Natural killer cell (primary cell): ENCODE measurements around the gene ALAS1. TPM values are rescaled to one million over a fixed set of nuclear protein-coding genes. Genes with fewer than 3 reads are reported as not detected.
A peak's percentile ranks its signal among the peaks of the same experiment; 100 is the strongest.

Experiments
- ATAC-seq, 3 donors: fragments of 150-1000 bp in 2 of 3; fragments of 200-7000 bp in 1 of 3; cut with Tn5 transposase; 1 replicate in 1 of 3; 2 replicates in 2 of 3; pipeline ENCODE4 v1.10.0; 2021; ENCODE audit warnings: mild to moderate bottlenecking in 2 of 3, moderate library complexity in 2 of 3
- DNase-seq, 2 donors: peaks; one replicate each; pipeline versions ENCODE4 v3.0.0 to v3.0.0-alpha.2; 2013 to 2021; ENCODE audit warnings: mixed read lengths in 1 of 2
- H3K27ac ChIP-seq: one replicate; pipeline ENCODE4 v1.5.1; 2013; ENCODE audit warnings: mild to moderate bottlenecking, low read length
- H3K27me3 ChIP-seq: one replicate; pipeline ENCODE4 v1.6.1; 2013; ENCODE audit warnings: low read length; ENCODE audit not compliant: control insufficient read depth, insufficient read depth
- H3K36me3 ChIP-seq: one replicate; pipeline ENCODE4 v1.6.1; 2013; ENCODE audit warnings: low read length; ENCODE audit not compliant: control insufficient read depth, insufficient read depth
- H3K4me1 ChIP-seq: one replicate; pipeline ENCODE4 v1.6.1; 2013; ENCODE audit warnings: low read length; ENCODE audit not compliant: control insufficient read depth, insufficient read depth
- H3K4me3 ChIP-seq: one replicate; pipeline ENCODE4 v1.5.1; 2013; ENCODE audit warnings: low read length
- H3K9me3 ChIP-seq: one replicate; pipeline ENCODE4 v1.6.1; 2013; ENCODE audit warnings: low read length; ENCODE audit not compliant: control insufficient read depth, insufficient read depth
- H3K27ac Mint-ChIP-seq, 2 donors: one replicate each; pipeline ENCODE4 v1.8.0; 2022; ENCODE audit warnings: mild to moderate bottlenecking in 2 of 2, mixed read lengths in 2 of 2, moderate library complexity in 1 of 2
- H3K27me3 Mint-ChIP-seq, 2 donors: one replicate each; pipeline ENCODE4 v1.8.0; 2022; ENCODE audit warnings: low read depth in 2 of 2, mixed read lengths in 2 of 2
- H3K36me3 Mint-ChIP-seq: one replicate; pipeline ENCODE4 v1.8.0; 2022; ENCODE audit warnings: mixed read lengths
- H3K4me1 Mint-ChIP-seq, 2 donors: one replicate each; pipeline ENCODE4 v1.8.0; 2022; ENCODE audit warnings: mixed read lengths in 2 of 2
- H3K4me3 Mint-ChIP-seq: one replicate; pipeline ENCODE4 v1.8.0; 2022; ENCODE audit warnings: mild to moderate bottlenecking, moderate library complexity, mixed read lengths
- H3K9me3 Mint-ChIP-seq, 2 donors: one replicate each; pipeline ENCODE4 v1.8.0; 2022; ENCODE audit warnings: mixed read lengths in 2 of 2
- CTCF ChIP-seq: fragments of 200-600 bp; IDR thresholded peaks from one replicate; pipeline ENCODE4 v1.8.0; 2022; ENCODE audit warnings: antibody characterized with exemption
- WGBS: methylation state at CpG from one replicate; pipeline ENCODE4 v1.1.7; 2013; ENCODE audit warnings: missing lambda C conversion rate; ENCODE audit not compliant: insufficient coverage; 5-methylcytosine and 5-hydroxymethylcytosine counted together
- intact Hi-C: fragments of 100-400 bp; cut with micrococcal nuclease; formaldehyde crosslinking; loops from one replicate; pipeline ENCODE4 v1.14.2; 2022
- total RNA-seq, 4 donors: library from RNA; stranded (reverse); fragments of 120-200 nt in 1 of 4; gene quantifications; one replicate each; pipeline versions ENCODE4 v1.2.3 to v1.2.4, GENCODE V29; 2013 to 2022

The ALAS1 gene
- total RNA-seq, 3 donors from 2014 or later (not counting 1 experiment from before 2014, with no cell fraction given): 17.0 to 34.5 (median 33.4) TPM

DNA sequence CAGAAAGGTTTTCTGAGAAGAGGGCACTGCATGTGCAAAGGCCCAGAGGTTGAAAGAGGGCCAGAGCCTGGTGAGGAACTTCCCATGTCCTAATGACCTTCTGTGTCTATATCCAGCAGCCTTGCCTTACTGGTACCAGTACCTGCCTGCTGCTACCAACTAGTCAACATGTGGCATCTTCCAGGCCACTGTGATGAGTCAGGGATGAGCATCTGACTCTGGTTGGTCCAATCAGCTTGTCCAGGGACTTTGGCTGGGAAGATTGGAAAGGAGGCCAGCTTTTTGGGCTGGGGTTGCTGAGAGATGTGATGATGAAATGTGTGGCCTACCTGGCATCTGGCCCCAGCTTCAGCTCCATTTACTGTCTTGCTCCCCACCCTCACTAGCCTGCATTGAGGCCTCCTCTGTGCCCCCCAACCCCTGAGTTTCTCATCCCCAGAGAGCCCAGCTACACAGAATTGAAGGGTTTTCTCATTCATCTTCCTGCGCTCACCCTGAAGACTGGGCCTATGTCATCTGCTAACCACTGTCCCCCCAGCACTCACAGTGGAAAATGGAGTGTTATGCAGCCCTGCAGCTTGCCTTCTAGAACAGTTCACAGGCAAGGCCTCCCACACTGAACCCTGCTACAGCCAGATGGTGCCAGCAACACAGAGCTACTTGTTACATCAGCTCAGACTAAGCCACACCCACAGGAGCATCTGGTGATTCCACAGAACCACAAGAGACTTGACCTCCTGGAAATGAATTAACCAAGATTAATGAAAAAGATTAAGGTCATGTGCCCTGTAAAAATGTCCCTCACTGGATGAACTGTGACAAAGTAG is 42.3 kb downstream of the ALAS1 start:
- Histone ChIP-seq H3K9me3 (no peaks in the 10 kb centered on the region), H3K27ac (peak overlapping the region; percentile 78), H3K4me3 (peak overlapping the region; percentile 98), H3K36me3 (no peaks in the 10 kb centered on the region), H3K4me1 (peaks cover 69% of the 10 kb centered on the region), H3K27me3 (no peaks in the 10 kb centered on the region)
- Mint-ChIP-seq H3K27ac (peak overlapping the region; percentile 87 to 91), H3K9me3 (no peaks in the 10 kb centered on the region), H3K4me3 (peak overlapping the region; percentile 95), H3K27me3 (no peaks in the 10 kb centered on the region), H3K36me3 (no peaks in the 10 kb centered on the region), H3K4me1 (peaks cover 40 to 65% of the 10 kb centered on the region in 2 donors)
- DNase-seq (peak in 1 of 2 donors; percentile 72), ATAC-seq (no peak)
- intact Hi-C loops: no loop called here
- 96% methylated on average over 1 of the region's 1 CpG for WGBS
- no peak for TF ChIP-seq CTCF

DNA sequence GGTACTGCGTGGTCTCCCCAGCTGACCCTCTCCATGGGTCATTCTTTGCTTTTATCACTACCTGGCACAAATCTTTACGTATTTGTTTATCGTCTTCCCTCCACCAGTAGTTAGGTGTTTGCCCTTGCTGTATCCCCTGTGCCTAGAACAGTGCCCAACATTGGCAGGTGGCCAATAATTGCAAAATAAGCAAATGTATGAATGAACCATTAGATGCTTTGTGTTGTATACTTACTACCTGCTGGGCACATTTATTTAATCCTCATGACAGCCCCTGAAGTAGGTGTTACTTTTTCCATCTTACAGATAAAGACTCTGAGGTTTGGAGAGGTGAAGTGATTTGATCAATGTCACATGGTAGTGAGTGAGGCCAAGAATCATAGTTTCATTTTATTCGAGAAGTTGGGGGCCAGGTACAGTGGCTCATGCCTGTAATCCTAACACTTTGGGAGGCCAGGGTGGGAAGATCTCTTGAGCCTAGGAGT is 43.0 kb downstream of the ALAS1 start:
- intact Hi-C loops: no loop called here
- peak in 1 of 2 donors; percentile 49 for DNase-seq

DNA sequence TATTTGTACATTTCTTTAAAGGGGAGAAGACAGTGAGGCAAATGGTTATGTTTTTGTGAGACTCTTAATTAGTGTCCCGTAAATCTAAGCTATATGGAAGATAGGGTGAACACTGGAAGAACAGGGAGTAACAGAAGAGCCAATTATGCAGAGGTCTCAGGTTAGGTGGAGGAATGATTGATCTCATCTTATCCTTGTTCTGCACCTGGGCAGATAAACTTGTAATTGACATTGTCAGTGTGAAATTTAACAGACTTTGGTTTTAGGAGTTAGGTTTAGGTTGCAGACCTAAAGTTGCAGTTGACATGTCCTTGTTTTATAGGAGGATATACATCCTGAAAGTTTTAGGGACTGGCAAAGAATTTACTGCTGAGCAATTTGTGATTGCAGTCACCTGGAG is 44.1 kb downstream of the ALAS1 start:
- peak overlapping the region; percentile 50 for H3K4me3 Mint-ChIP-seq
- no peaks in the 10 kb centered on the region for H3K9me3 Mint-ChIP-seq
- ATAC-seq (no peak), DNase-seq (no peak)
- no peak for TF ChIP-seq CTCF
- no peaks in the 10 kb centered on the region for H3K9me3 ChIP-seq
- peaks cover 49 to 61% of the 10 kb centered on the region in 2 donors for H3K4me1 Mint-ChIP-seq
- peak overlapping the region in 1 of 2 donors; percentile 23 for H3K27ac Mint-ChIP-seq
- 97% methylated on average over 1 of the region's 1 CpG for WGBS
- no peaks in the 10 kb centered on the region for H3K36me3 Mint-ChIP-seq
- no peaks in the 10 kb centered on the region for H3K27me3 ChIP-seq
- no peak overlapping the region for H3K4me3 ChIP-seq
- no peak overlapping the region for H3K27ac ChIP-seq
- intact Hi-C loops: no loop called here
- peaks cover 67% of the 10 kb centered on the region for H3K4me1 ChIP-seq
- no peaks in the 10 kb centered on the region for H3K27me3 Mint-ChIP-seq
- no peaks in the 10 kb centered on the region for H3K36me3 ChIP-seq

More for the DNA sequence above, 43.0 kb downstream of the ALAS1 start:
- no peaks in the 10 kb centered on the region for H3K27me3 ChIP-seq
- peaks cover 66% of the 10 kb centered on the region for H3K4me1 ChIP-seq
- H3K36me3 ChIP-seq: no peaks in the 10 kb centered on the region
- H3K9me3 ChIP-seq: no peaks in the 10 kb centered on the region
- Mint-ChIP-seq H3K4me1 (peaks cover 40 to 59% of the 10 kb centered on the region in 2 donors), H3K36me3 (no peaks in the 10 kb centered on the region), H3K9me3 (no peaks in the 10 kb centered on the region), H3K27me3 (no peaks in the 10 kb centered on the region), H3K27ac (peak overlapping the region; percentile 87 to 91), H3K4me3 (peak overlapping the region; percentile 79)
- no peak overlapping the region for H3K4me3 ChIP-seq
- no peak for ATAC-seq
- 84% methylated on average over 4 of the region's 4 CpGs for WGBS
- TF ChIP-seq CTCF: no peak
- H3K27ac ChIP-seq: no peak overlapping the region
